Endometrial microvascular endothelial cells (primary cell): ENCODE data around the gene SPG21. TPM values are rescaled to one million over a fixed set of nuclear protein-coding genes. Genes with fewer than 3 reads are reported as not detected.
"Not testable (repeated sequence)": the region's sequence is repeated elsewhere in the genome, so short reads cannot be mapped to it uniquely, and the experiment has no call there.

Experiments used
- in situ Hi-C: cut with HindIII; loops from 2 replicates; pipeline ENCODE4 v1.10.0; 2017; ENCODE audit warnings: low sequenced_read_pairs, low pct_unique_long_range_greater_than_20kb; ENCODE audit errors: inconsistent ontology term
- total RNA-seq: library from RNA; depleted of rRNA; stranded (reverse); fragments of >200 nt; gene quantifications from one replicate; pipeline ENCODE4 v1.2.3, GENCODE V29; 2015; ENCODE audit errors: inconsistent ontology term

The SPG21 gene, protein sequence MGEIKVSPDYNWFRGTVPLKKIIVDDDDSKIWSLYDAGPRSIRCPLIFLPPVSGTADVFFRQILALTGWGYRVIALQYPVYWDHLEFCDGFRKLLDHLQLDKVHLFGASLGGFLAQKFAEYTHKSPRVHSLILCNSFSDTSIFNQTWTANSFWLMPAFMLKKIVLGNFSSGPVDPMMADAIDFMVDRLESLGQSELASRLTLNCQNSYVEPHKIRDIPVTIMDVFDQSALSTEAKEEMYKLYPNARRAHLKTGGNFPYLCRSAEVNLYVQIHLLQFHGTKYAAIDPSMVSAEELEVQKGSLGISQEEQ
- 95.1 TPM for total RNA-seq

DNA sequence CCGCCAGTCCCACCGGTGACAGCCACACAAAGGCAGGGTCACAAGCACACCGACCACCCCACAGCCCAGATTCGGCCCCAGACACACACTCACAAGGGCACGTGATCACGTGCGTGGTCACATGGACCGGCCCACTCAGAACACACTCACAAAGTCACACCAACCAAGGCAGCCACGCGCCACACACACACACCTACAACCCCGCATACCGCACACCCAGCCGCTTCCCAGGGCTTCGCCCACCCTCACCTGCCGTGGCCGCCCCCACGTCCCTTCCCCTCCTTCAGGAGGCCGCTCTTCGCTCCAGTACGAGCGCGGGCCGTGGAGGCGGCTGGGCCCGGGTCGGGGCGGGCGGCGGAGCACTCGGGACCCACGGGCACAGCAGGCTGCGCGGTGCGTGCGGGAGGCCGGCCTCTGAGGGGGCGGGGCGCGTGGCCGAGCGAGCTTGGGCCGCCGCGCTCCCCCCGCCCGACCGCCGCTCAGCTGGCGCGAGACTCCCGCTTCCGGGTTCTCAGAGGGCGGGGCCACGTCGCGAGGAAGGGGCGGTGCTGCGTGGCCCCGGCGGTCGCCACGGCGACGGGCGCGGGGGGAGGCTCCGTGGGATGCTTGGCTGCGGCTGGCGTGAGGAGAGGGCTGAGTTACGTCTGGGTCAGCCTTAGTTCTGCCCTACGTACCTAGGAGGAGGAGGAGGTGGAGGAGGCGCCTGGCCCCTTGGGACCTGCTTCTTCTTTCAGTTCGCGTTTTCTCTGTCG is at the start of gene SPG21:
TSS of gene SPG21 (minus strand) at position 499 of the 752 bp plus-strand sequence. CDS start 6,345 bp downstream, outside the sequence.
- in situ Hi-C loops: no loop called here

DNA sequence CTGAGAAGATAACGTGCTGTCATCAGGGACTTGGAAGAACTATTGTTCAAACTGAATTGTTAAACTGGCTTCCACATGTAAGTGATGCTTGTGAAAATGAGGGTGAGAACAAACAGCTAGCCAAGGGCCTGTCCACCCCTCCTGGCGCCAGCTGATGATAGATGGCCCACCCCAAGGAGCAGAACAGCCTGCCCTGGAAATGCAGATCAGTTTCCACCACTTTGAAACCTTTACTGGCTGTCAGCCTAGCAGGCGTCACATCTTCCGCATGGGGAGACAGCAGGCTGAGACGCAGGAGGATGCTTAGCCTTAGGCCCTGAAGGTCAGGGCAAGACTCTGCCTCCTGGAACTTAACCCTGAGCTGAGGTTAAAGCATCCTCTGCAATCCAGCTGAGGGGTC is 49.1 kb upstream of the SPG21 start:
- in situ Hi-C loops: no loop called here

DNA sequence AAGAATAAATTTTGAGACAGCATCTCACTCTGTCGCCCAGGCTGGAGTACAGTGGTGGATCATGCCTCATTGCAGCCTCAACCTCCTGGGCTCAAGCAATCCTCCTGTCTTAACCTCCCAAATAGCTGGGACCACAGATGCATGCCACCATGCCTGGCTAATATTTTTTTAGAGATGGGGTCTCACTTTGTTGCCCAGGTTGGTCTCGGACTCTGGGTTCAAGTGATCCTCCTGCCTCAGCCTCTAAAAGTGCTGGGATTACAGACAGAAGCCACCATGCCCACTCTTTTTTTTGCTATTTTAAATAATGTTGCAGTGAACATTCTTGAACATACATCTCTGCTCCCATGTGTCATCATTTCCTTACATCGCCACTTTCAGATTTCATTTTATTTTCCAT is 48.7 kb upstream of the SPG21 start:
- in situ Hi-C loops: no loop called here

DNA sequence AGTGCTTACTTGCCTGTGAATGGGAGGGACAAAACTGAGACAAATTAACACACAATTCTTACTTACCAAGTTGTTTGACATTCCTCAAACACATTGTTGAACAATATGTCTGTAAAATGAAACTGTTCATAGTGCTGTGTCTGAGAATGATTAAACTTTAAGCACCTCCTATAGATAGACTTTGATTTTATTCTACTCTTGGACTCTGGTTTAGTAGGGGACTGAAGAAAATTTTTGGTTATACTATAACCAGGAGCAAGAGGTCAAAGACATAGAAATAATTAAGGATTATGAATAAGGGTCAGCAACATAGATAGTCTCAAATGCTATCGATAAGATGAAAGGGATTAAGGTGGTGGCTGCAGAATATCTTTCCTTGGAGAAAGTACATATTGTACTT is 47.6 kb upstream of the SPG21 start:
- in situ Hi-C loops: no loop called here

DNA sequence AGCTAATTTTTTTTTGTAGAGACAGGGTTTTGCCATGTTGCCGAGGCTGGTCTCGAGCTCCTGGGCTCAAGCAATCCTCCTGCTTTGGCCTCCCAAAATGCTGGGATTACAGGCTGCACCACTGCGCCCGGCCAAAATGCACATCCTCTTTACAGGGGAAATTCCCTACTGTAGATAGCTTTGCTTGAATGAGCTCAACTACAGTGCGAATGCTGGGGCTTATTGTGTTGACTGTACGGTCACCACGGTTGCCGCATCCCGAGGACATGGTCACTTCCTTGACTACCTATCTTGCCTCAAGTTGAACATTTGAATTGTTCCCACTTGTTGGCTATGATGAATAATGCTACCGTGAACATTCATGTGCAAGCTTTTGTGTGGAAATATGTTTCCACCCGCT is 45.0 kb upstream of the SPG21 start:
- in situ Hi-C loops: no loop called here

DNA sequence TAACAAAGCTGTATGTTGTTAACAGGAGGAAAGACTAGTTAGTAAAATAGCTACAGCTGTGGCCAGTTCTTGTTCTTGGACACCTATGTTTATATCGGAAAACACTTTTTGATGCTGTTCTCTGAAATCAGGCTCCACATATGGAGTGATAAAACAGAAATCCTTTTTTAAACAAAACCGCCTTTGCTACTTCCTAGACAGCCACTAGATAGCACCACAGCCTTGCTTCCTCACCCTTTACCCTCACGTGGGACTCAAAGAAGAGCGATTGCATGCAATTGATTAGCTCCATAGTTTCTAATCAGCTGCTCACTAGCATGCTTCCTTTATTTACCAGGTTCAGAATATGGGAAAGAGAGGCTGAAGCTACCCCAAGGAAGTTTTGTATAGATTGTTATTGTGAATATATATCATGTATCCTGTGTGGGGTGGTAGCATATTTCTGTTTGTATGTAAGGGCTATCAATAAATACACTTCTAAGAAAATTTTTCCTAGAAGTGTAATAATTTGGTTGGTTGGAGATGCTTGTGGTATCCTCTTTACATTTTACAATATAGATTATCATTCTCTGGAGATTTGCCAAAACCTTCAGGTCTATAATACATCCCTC is 44.0 kb upstream of the SPG21 start:
- in situ Hi-C loops: no loop called here

DNA sequence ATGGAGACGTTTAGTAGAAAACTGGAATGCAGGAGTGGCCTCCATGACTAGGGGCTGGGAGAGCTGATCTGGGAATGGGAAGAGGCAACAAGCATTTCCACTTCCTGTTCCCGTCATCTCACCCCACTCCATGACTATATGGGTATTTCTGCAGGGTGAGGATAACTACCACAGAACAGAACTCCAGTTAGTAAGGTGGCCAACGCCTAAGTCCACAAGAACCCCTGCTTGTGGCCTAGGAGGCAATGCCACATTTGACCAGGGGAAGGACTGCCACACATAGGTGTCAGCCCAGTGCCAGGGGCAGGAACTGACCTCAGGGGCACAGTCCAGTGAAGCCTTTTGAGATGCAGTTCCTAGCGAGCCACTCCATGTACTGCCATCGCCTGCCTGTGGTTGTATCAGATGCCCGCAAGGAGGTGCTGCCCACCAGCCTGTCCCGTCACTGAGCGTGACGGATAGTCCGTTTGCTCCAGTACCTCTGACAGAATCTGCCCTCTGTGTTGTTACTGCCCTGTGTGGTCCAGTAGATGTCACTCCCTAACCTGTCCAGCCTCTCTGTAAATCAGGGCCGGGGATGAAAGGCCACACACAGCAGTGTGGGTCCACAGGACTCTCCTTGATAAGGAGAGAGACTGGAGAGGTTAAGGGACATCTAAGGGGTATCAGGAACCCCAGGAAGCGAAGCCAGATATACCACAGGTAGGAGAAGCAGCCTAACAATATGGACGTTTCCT is 43.3 kb upstream of the SPG21 start:
- in situ Hi-C loops: no loop called here

DNA sequence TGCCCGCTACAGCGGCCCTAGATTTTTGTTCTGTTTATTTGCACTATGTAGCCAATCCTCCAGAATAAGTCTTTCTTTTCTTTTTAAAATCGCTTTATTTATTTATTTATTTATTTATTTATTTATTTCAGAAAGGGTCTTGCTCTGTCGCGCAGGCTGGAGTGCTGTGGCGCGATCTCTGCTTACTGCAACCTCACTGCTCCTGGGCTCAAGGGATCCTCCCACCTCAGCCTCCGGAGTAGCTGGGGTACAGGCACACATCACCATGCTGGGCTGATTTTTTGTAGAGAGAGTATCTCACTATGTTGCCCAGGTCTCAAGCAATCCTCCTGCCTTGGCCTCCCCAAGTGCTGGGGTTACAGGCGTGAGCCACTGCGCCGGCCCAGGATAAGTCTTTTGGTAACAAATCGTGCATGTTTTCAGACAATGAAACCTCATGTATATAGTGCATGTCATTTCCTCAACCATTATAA is 40.1 kb upstream of the SPG21 start:
- in situ Hi-C loops: no loop called here

DNA sequence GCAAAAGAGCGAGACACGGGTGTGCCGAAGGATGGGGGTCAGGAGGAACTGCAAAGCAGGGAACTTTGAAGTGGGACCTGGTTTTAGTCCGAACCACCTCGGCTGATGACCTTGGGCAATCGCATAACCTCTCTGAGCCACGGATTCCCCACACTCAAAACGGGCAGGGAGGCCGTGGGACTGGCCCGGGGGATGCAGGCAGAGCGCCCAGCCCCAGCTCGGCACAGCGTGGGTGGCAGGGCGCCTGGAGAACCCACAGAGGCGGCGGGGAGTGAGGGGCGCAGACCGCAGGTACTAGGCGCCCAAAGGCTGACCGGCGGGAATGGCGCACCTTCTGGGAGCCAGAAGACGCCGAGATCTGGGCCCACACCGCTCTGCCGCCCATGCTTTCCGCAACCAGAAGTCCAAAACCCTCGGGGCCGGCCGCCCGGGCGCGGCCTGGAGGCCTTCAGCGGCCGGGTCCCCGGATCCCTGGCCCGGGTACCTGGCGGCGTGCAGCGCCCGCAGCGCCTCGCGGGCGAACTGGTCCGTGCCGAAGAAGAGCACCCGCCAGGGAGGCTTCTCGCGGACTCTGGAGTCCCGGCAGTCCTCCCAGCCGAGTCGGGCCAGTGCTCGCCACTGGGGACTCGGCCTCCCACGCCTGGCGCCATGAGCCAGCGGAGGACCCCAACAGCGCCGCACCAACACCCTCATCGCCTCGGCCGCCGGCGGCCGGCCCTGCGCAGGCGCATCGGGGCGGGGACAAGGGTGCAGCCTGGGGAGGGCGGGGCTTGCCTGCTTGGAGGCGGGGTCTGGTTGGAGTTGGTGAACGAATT is 39.4 kb upstream of the SPG21 start, which contains the start of gene MTFMT:
TSS of gene MTFMT (minus strand) at position 719 of the 815 bp plus-strand sequence. CDS start at position 693, 26 bp downstream.
- in situ Hi-C loops: no loop called here

DNA sequence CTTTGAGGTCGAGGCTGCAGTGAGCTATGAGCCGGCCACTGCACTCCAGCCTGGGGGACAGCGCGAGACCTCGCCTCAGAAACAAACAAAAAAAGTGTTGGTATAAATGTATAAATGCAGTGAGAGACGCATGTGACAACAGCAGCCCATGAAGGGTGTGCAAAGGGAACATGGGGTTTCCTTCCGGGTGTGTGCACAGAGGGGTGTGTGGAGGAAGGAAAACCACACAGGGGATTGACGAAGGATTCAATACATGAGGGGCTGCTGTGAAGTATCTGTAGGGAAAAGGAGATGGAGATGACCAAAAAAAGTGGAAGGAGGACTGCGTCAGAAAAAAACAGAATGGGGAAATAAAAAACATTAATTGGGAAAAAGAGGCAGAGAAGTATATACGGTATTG is 38.6 kb upstream of the SPG21 start:
- in situ Hi-C loops: no loop called here

DNA sequence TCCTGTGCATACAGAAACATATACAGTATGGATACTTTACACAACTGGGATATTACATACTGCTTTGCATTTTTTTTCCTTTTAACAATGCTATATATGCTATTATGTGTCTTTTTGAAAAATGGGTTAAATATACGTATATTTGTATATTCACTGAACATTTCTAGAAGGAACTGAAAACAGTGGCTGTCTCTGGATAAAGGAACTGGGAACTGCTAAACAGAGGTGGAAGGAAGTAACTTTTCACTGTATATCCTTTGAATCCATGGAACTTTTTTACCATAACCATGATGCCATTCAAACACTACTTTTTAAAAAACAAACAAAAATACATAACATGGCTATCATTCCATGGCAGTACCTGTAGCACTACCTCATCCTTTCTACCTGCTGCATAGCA is 37.9 kb upstream of the SPG21 start:
- in situ Hi-C loops: no loop called here

DNA sequence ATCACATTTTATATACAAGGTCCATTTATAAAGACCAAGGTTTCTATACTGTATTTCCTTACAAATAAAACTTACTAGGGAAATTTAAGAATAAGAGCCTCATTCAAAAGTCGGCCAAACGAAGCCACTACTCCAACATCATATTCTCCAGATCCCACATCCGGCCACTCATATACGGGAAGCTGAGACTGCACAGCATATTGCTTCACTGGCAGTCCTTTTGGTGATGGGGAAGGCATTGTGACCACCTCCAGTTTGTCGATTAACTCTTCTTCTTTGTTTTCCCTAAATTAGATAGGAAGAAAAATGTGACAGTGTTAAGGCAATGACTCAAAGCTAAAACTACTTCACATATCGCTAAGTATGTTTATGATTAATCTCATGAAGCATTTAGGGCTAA is 37.0 kb upstream of the SPG21 start:
- in situ Hi-C loops: no loop called here

DNA sequence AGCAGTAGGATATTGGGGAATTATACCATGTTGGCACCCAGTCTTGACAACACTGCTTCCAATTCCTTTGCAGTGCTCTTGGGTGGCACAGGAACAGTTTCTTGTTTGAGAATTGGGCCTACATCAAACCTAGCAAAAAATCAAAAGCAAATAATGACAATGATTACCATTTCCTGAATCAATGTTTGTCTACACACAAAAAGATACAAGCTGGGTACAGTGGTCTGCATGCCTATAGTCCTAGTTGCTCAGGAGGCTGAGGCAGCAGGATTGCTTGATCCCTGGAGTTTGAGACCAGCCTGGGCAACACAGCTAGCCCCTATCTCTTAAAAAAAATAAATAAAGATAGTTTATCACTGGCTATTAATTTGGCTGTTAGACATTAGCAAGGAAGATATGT is 31.8 kb upstream of the SPG21 start:
- in situ Hi-C loops: no loop called here

DNA sequence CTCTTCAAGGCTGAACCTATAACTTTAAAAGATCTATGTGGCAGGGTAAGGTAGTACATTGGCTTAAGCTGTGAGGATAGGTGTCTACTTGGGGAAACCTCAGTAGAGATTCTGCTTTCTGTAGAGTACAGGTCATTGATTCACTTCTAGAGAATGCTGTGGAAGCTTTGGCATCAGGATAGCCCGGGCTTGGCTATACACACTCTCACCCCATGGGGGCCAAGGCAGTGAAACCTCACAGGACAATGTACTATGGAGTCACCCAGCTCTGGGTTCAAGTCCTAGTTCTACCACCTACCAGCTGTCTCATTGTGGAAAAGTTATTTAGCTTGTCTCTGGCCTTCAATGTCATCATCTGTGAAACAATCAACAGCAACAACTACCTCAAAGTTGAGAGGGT is 30.7 kb upstream of the SPG21 start:
- in situ Hi-C loops: no loop called here

DNA sequence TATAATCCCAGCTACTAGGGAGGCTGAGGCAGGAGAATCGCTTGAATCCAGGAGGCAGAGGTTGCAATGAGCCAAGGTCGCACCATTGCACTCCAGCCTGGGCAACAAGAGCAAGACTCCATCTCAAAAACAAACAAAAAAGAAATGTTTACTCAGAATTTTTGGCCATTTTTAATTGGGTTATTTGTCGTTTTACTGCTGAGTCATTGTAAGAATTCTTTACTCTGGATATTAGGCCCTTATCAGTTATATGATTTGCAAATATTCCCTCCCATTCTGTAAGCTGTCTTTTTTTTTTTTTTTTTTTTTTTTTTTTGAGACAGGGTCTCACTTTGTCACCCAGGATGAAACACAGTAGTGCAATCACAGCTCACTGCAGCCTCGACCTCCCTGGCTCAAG is 21.5 kb upstream of the SPG21 start:
- in situ Hi-C loops: not testable (repeated sequence)

DNA sequence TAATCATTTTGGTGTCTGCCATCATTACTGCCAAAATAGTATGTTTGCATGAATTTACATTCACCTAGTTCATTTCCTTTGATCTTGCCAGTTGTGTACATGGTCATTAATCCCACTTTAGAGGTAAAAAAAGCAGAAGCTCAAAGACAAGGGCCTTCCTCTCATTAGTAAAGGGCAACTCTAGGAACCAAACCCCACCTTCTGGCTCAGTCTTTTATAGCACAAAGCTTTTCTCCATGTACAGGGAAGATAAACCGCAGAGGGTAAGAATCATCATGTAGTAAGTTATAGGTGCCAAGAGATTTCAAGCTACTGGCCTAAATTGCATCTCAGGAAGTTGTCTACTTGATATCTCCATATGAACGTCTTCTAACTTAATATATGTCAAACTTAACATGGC is 19.3 kb upstream of the SPG21 start:
- in situ Hi-C loops: no loop called here

DNA sequence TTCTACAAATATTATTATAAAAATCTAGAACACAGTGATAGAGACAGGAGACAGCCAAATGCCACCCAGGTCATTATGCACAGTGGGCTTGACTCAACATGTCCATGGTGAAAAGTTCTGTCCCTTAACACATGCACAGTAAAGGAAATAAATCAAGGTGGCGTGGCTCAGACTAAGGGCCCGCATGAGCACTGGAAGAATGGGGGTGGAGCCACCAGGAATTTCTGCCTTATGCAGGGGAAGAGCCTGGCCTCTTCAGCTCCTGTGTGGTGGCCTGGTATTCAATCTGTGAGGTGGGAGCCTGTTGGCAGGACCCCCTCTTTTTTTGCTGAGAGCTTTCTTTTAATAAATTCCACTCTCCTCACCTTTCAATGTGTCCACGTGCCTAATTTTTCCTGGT is 17.2 kb upstream of the SPG21 start:
- in situ Hi-C loops: no loop called here

DNA sequence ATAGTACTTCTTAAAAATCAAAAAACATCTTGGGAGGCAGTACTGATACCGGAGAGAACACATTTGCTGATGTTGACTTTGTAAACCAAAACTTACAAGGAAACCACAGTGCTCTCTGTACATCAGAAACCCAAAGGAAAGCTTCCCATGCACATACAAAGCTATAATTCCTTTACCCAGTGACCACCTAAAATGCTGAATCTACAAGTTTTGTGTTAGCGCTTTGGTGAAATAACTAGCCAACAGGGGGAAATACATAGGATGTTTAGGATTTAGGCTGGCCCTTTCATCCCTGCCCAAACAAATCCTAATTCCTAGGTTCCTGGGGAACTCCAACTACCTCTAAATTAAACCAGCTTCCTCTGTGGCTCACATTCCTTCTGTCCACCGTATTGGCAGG is 15.3 kb upstream of the SPG21 start:
- in situ Hi-C loops: no loop called here
